SK-N-SH (cell line): Measurements from ENCODE around the gene ZNF335. TPM values are rescaled to one million over a fixed set of nuclear protein-coding genes. Genes with fewer than 3 reads are reported as not detected.

ENCODE experiments used
- CTCF ChIA-PET: fragments of 300-600, 350-600 bp; formaldehyde crosslinking; extraction: SDS; loops from one replicate; lab custom pipeline; 2021; lab: Yijun Ruan, JAX
- POLR2A ChIA-PET: fragments of 350-600 bp; sonication (Branson Sonifier 250); formaldehyde crosslinking; extraction: SDS; loops from one replicate; lab custom pipeline; 2020; ENCODE audit warnings: antibody characterized with exemption, inconsistent platforms; lab: Yijun Ruan, JAX
- DNase-seq: peaks from one replicate; pipeline ENCODE4 v3.0.0; 2012
- H2AFZ ChIP-seq: fragments of 200-600 bp; sonication (generic); 2 replicates; pipeline ENCODE4 v1.8.1; 2016; ENCODE audit warnings: antibody characterized with exemption, mild to moderate bottlenecking, low read depth
- H3F3A ChIP-seq: fragments of 200-600 bp; sonication (generic); replicated peaks from 2 replicates; pipeline ENCODE3; 2016; ENCODE audit warnings: antibody characterized with exemption, mild to moderate bottlenecking; ENCODE audit not compliant: insufficient read depth
- H3K27ac ChIP-seq, 2 experiments: fragments of 200-500 bp in 1 of 2; fragments of 200-600 bp in 1 of 2; sonication (Bioruptor generic) in 1 of 2; sonication (generic), shearing (Covaris generic) in 1 of 2; 2 replicates each; pipeline versions ENCODE4 v1.5.1 to v1.6.1; 2014 to 2016; ENCODE audit warnings: low read depth in 2 of 2, inconsistent platforms in 1 of 2, low read length in 1 of 2, mild to moderate bottlenecking in 1 of 2, mixed read lengths in 1 of 2
- H3K27me3 ChIP-seq: fragments of 200-600 bp; sonication (generic), shearing (Covaris generic); 2 replicates; pipeline ENCODE4 v1.6.1; 2016; ENCODE audit warnings: mixed run types; ENCODE audit not compliant: insufficient read depth
- H3K36me3 ChIP-seq, 2 experiments: fragments of 200-500 bp in 1 of 2; fragments of 200-600 bp in 1 of 2; sonication (Bioruptor generic) in 1 of 2; sonication (generic) in 1 of 2; replicated peaks in 1 of 2; 2 replicates each; pipeline versions ENCODE3 to v1.5.1; 2014 to 2016; ENCODE audit warnings: low read length in 1 of 2, mild to moderate bottlenecking in 1 of 2; ENCODE audit not compliant: insufficient read depth in 2 of 2, control insufficient read depth in 1 of 2
- H3K4me1 ChIP-seq, 2 experiments: fragments of 200-500 bp in 1 of 2; fragments of 200-600 bp in 1 of 2; sonication (Bioruptor generic) in 1 of 2; sonication (generic), shearing (Covaris generic) in 1 of 2; 2 replicates each; pipeline versions ENCODE4 v1.5.1 to v1.6.1; 2014 to 2016; ENCODE audit warnings: low read depth in 1 of 2, low read length in 1 of 2, mixed run types in 1 of 2; ENCODE audit not compliant: insufficient read depth in 2 of 2, control insufficient read depth in 1 of 2
- H3K4me2 ChIP-seq: fragments of 200-600 bp; sonication (generic), shearing (Covaris generic); 2 replicates; pipeline ENCODE4 v1.6.1; 2017; ENCODE audit warnings: mixed run types
- H3K4me3 ChIP-seq, 2 experiments: fragments of 200-500 bp in 1 of 2; fragments of 200-600 bp in 1 of 2; sonication (Bioruptor generic) in 1 of 2; sonication (generic), shearing (Covaris generic) in 1 of 2; 2 replicates each; pipeline versions ENCODE4 v1.5.1 to v1.8.1; 2014 to 2016; ENCODE audit warnings: low read depth in 2 of 2, inconsistent platforms in 1 of 2, low read length in 1 of 2, mild to moderate bottlenecking in 1 of 2, mixed read lengths in 1 of 2, moderate library complexity in 1 of 2
- H3K79me2 ChIP-seq: fragments of 200-600 bp; sonication (generic); 2 replicates; pipeline ENCODE4 v1.8.1; 2017; ENCODE audit warnings: mild to moderate bottlenecking; ENCODE audit not compliant: insufficient read depth
- H3K9ac ChIP-seq: fragments of 200-600 bp; sonication (generic); 2 replicates; pipeline ENCODE4 v1.6.1; 2017; ENCODE audit warnings: mixed run types
- H3K9me2 ChIP-seq: fragments of 200-600 bp; sonication (generic); 2 replicates; pipeline ENCODE4 v1.6.1; 2017; ENCODE audit warnings: mixed run types
- H3K9me3 ChIP-seq: fragments of 200-600 bp; sonication (generic); 2 replicates; pipeline ENCODE4 v1.6.1; 2017; ENCODE audit warnings: mixed run types, mild to moderate bottlenecking, moderate library complexity
- H4K20me1 ChIP-seq: fragments of 200-600 bp; sonication (generic); 2 replicates; pipeline ENCODE4 v1.6.1; 2017; ENCODE audit warnings: mild to moderate bottlenecking, mixed run types; ENCODE audit not compliant: insufficient read depth
- CTCF ChIP-seq: fragments of 200-600 bp; sonication (generic); IDR thresholded peaks from 2 replicates; pipeline ENCODE4 v1.6.1; 2017; ENCODE audit warnings: antibody characterized with exemption, mild to moderate bottlenecking, moderate library complexity
- EZH2phosphoT487 ChIP-seq: fragments of 200-600 bp; sonication (generic); IDR thresholded peaks from 2 replicates; pipeline ENCODE4 v1.6.1; 2017; ENCODE audit warnings: low read depth, mixed run types, mild to moderate bottlenecking, antibody characterized with exemption, moderate library complexity, borderline replicate concordance
- GABPA ChIP-seq: IDR thresholded peaks from 2 replicates; pipeline ENCODE4 v1.4.0; 2012; ENCODE audit warnings: low read depth, mild to moderate bottlenecking
- NFIC ChIP-seq: IDR thresholded peaks from 2 replicates; pipeline ENCODE4 v1.4.0; 2012; ENCODE audit warnings: borderline replicate concordance
- NRF1 ChIP-seq: IDR thresholded peaks from 2 replicates; pipeline ENCODE4 v1.6.1; 2012; ENCODE audit warnings: low read depth, mild to moderate bottlenecking, low read length
- PBX3 ChIP-seq: IDR thresholded peaks from 2 replicates; pipeline ENCODE4; 2012
- RAD21 ChIP-seq: IDR thresholded peaks from 2 replicates; pipeline ENCODE4 v1.6.1; 2012; ENCODE audit warnings: mild to moderate bottlenecking, low read length
- RFX5 ChIP-seq: IDR thresholded peaks from 2 replicates; pipeline ENCODE4 v1.6.1; 2012; ENCODE audit warnings: mild to moderate bottlenecking, improper control_type of control experiment, low read length
- SIN3A ChIP-seq: IDR thresholded peaks from 2 replicates; pipeline ENCODE4 v1.6.1; 2012; ENCODE audit warnings: low read depth, mild to moderate bottlenecking, low read length, moderate library complexity, borderline replicate concordance
- TCF12 ChIP-seq: IDR thresholded peaks from 2 replicates; pipeline ENCODE4 v1.4.0; 2012
- USF2 ChIP-seq: fragments of 150-350 bp; IDR thresholded peaks from 2 replicates; pipeline ENCODE4 v1.6.1; 2017; ENCODE audit warnings: antibody characterized with exemption, low read length, low read depth, borderline replicate concordance
- WGBS: methylation state at CpG from one replicate; pipeline ENCODE4 v1.1.6; 2017; ENCODE audit warnings: low lambda C conversion rate; 5-methylcytosine and 5-hydroxymethylcytosine counted together
- polyA plus RNA-seq, 3 experiments: library from polyadenylated mRNA; depleted of rRNA; stranded (reverse); fragments of >200 nt; gene quantifications; 2 replicates each; pipeline ENCODE4 v1.2.3, GENCODE V29; 2012

ZNF335 gene
- polyA plus RNA-seq, 1 of the 3 experiments (the other 2 are of a cell fraction), result 11.7 TPM

- Histone ChIP-seq H4K20me1 (no peaks in the 10 kb centered on the region), H3K4me2 (no peak overlapping the region), H3K9ac (no peak overlapping the region), H3F3A (peaks cover 9% of the 10 kb centered on the region), H3K4me3 (no peak overlapping the region), H3K27me3 (no peaks in the 10 kb centered on the region), H3K4me1 (no peaks in the 10 kb centered on the region), H3K9me3 (no peaks in the 10 kb centered on the region), H2AFZ (no peak overlapping the region), H3K36me3 (peaks cover 0 to 1% of the 10 kb centered on the region in 2 experiments), H3K27ac (no peak overlapping the region), H3K9me2 (no peaks in the 10 kb centered on the region), H3K79me2 (no peaks in the 10 kb centered on the region)
- 73% methylated on average over 9 of the region's 9 CpGs for WGBS
- DNase-seq, result no peak
- CTCF ChIA-PET, result interaction anchor here (0.6 to 1.6 kb wide), 4 partner anchors 12 to 44 kb away, joined by 3 to 5 read pairs (median 4); no protein-coding TSS in a partner anchor
- POLR2A ChIA-PET, result interaction anchor here (1.1 to 2.5 kb wide), 2 partner anchors 8 to 36 kb away, joined by 3 to 11 read pairs; partner anchors contain the start of gene PCIF1
- TF ChIP-seq RFX5 (no peak), TCF12 (no peak), NRF1 (no peak), SIN3A (no peak), CTCF (no peak), GABPA (no peak), RAD21 (no peak), EZH2phosphoT487 (no peak), PBX3 (no peak), NFIC (no peak)
Observed at GRCh38 chr20:45925821-45926506, 46.0 kb downstream of the ZNF335 start.

GRCh38 chr20:45924391-45925261 lies 47.4 kb downstream of the ZNF335 start:
- TF ChIP-seq USF2, result no peak
- TF ChIP-seq, all 33 proteins: peak for 0
- POLR2A ChIA-PET, result interaction anchor here (0.7 to 2.5 kb wide), 2 partner anchors 9 to 14 kb away, joined by 3 to 11 read pairs; partner anchors contain the start of gene PCIF1
- Histone ChIP-seq H3K36me3 (no peaks in the 10 kb centered on the region), H3K79me2 (no peaks in the 10 kb centered on the region), H3K27me3 (no peaks in the 10 kb centered on the region), H3K4me3 (no peak overlapping the region), H3F3A (peaks cover 9% of the 10 kb centered on the region), H3K4me2 (no peak overlapping the region), H3K4me1 (peaks cover 0 to 8% of the 10 kb centered on the region in 2 experiments; a peak in 1 of 4 replicates), H2AFZ (no peak overlapping the region), H4K20me1 (no peaks in the 10 kb centered on the region), H3K9ac (no peak overlapping the region), H3K9me2 (no peaks in the 10 kb centered on the region), H3K9me3 (no peaks in the 10 kb centered on the region), H3K27ac (no peak overlapping the region)
- DNase-seq, result no peak
- 81% methylated on average over 21 of the region's 21 CpGs for WGBS
- CTCF ChIA-PET, result interaction anchor here (0.9 kb wide), 1 partner anchor 11 kb away, joined by 3 read pairs; no protein-coding TSS in a partner anchor
